SK-N-SH (cell line): Measurements from ENCODE around the gene RAB3GAP2.
A peak's percentile ranks its signal among the peaks of the same experiment; 100 is the strongest.

Experiments used
- POLR2AphosphoS5 ChIP-seq: IDR thresholded peaks from 2 replicates; pipeline ENCODE4 v1.6.1; 2012; ENCODE audit warnings: low read depth, low read length
- TAF1 ChIP-seq: IDR thresholded peaks from 2 replicates; pipeline ENCODE4 v1.6.1; 2012; ENCODE audit warnings: low read depth, mild to moderate bottlenecking, low read length, moderate library complexity, borderline replicate concordance
- TCF12 ChIP-seq: IDR thresholded peaks from 2 replicates; pipeline ENCODE4 v1.4.0; 2012
- TF ChIP-seq, protein P1 (sequence below): fragments of 200-600 bp; sonication (generic); IDR thresholded peaks from 2 replicates; pipeline ENCODE4 v1.6.1; 2017; ENCODE audit warnings: antibody characterized with exemption, mild to moderate bottlenecking, moderate library complexity

DNA sequence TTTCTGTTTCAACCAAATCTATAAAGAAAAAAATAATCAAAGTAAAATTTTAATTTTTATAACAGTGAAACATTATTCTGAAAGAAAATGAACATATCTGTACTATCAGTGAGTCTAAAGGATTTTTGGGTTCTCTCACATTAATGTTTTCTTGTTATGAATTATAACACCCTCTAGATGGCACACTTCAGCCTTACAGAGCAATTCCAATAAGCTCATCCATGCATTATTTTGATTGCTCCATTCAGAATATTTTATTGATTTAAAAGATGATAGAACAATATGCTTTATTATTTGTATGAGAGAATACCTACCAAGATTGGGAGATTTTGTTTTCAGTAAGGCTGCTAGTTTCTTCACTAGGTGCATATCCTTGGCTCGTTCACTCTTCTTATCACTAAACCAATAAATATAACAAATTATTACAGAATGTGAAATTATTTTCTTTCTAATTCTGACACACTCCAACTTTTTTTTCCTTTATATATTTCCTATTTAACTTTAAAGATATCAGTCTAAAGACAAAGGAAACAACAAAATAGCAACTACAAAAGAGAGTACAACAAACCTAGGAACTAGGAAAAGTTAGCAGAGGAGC lies 82.4 kb downstream of the RAB3GAP2 start:
- TF ChIP-seq, protein P1, sequence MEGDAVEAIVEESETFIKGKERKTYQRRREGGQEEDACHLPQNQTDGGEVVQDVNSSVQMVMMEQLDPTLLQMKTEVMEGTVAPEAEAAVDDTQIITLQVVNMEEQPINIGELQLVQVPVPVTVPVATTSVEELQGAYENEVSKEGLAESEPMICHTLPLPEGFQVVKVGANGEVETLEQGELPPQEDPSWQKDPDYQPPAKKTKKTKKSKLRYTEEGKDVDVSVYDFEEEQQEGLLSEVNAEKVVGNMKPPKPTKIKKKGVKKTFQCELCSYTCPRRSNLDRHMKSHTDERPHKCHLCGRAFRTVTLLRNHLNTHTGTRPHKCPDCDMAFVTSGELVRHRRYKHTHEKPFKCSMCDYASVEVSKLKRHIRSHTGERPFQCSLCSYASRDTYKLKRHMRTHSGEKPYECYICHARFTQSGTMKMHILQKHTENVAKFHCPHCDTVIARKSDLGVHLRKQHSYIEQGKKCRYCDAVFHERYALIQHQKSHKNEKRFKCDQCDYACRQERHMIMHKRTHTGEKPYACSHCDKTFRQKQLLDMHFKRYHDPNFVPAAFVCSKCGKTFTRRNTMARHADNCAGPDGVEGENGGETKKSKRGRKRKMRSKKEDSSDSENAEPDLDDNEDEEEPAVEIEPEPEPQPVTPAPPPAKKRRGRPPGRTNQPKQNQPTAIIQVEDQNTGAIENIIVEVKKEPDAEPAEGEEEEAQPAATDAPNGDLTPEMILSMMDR, result peak; percentile 72
- TF ChIP-seq TCF12 (no peak), TAF1 (no peak), POLR2AphosphoS5 (no peak)
